Measurements from ENCODE around the gene TLCD3A.

GRCh38 chr17:693791-694638 is 38.4 kb upstream of the TLCD3A start:
- TF ChIP-seq EZH2 (IDR thresholded peaks at IDR 0.05; ENCODE audit: borderline replicate concordance, low read length) = no peak
- TF ChIP-seq CTCF (IDR thresholded peaks at IDR 0.05; ENCODE audit: low read length) = no peak
